OCI-LY7 (cell line): ENCODE results near the gene TMEM259.

Experiments
- EZH2phosphoT487 ChIP-seq: fragments of 200-600 bp; sonication (generic); IDR thresholded peaks from 2 replicates; pipeline ENCODE4 v1.6.1; 2018; ENCODE audit warnings: low read depth, borderline replicate concordance, mild to moderate bottlenecking, mixed run types, antibody characterized with exemption, low read length, moderate library complexity, mixed read lengths
- TF ChIP-seq, protein P1 (sequence below): fragments of 200-600 bp; sonication (generic); conservative IDR thresholded peaks from 2 replicates; pipeline ENCODE4 v1.5.1; 2014; ENCODE audit warnings: mild to moderate bottlenecking, antibody characterized with exemption, low read length, moderate library complexity, mixed read lengths

DNA sequence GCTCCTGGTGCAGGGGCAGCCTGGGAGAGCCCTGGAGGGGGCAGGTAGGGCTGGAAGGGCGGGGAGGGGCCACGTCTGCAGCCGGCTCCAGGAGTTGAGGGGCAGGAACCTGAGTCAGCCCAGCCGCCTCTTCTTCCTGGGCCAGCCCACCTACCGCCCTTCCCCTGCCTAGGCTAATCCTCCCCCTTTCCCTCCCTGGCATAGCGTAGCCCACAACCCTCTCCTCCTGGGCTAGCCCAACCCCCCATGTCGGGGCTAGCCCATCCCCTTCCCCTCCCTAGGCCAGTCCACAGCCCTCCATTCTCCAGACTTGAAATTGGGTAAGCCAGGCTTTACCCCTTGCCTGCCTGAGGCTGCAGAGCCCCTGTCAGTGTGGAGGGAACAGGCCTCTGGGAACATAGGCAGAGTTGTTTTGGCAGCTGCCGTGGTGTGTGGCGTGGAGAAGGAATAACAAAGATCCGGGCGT, 57.4 kb downstream of the TMEM259 start:
- TF ChIP-seq EZH2phosphoT487, result no peak
- TF ChIP-seq, protein P1, sequence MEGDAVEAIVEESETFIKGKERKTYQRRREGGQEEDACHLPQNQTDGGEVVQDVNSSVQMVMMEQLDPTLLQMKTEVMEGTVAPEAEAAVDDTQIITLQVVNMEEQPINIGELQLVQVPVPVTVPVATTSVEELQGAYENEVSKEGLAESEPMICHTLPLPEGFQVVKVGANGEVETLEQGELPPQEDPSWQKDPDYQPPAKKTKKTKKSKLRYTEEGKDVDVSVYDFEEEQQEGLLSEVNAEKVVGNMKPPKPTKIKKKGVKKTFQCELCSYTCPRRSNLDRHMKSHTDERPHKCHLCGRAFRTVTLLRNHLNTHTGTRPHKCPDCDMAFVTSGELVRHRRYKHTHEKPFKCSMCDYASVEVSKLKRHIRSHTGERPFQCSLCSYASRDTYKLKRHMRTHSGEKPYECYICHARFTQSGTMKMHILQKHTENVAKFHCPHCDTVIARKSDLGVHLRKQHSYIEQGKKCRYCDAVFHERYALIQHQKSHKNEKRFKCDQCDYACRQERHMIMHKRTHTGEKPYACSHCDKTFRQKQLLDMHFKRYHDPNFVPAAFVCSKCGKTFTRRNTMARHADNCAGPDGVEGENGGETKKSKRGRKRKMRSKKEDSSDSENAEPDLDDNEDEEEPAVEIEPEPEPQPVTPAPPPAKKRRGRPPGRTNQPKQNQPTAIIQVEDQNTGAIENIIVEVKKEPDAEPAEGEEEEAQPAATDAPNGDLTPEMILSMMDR, result no peak
